ENCODE data around the gene KRTAP4-3.
"Not testable (repeated sequence)": the region's sequence is repeated elsewhere in the genome, so short reads cannot be mapped to it uniquely, and the experiment has no call there.

The KRTAP4-3 gene

GRCh38 chr17:41160190-41160589 is 7.8 kb downstream of the KRTAP4-3 start:
- not testable (repeated sequence) for FAIRE-seq; DNase-seq (ENCODE audit: insufficient read length, low spot score)

- DNase-seq (ENCODE audit: insufficient read length, low spot score) (no peak), FAIRE-seq (peak; percentile 82)
These were observed 14.2 kb downstream of the KRTAP4-3 start for GRCh38 chr17:41153856-41154255.

GRCh38 chr17:41151525-41151924 is 16.5 kb downstream of the KRTAP4-3 start:
- DNase-seq (ENCODE audit: insufficient read length, low spot score) (no peak), FAIRE-seq (no peak)

GRCh38 chr17:41150026-41150425 is 18.0 kb downstream of the KRTAP4-3 start:
- DNase-seq (ENCODE audit: insufficient read length, low spot score) (no peak), FAIRE-seq (peak; percentile 66)

GRCh38 chr17:41149652-41149985 is 18.4 kb downstream of the KRTAP4-3 start, which contains the start of gene KRTAP4-5:
Gene KRTAP4-5 (minus strand): TSS chr17:41149825. CDS start chr17:41149767, 58 bp downstream.
- peak; percentile 13 for FAIRE-seq

GRCh38 chr17:41148971-41149651 is 18.9 kb downstream of the KRTAP4-3 start:
- DNase-seq (ENCODE audit: insufficient read length, low spot score): not testable (repeated sequence)
- FAIRE-seq: peak; percentile 92

More at GRCh38 chr17:41149652-41149985, 18.4 kb downstream of the KRTAP4-3 start, which contains the start of gene KRTAP4-5:
- DNase-seq (ENCODE audit: insufficient read length, low spot score): no peak

GRCh38 chr17:41147531-41148204 is 20.4 kb downstream of the KRTAP4-3 start:
- DNase-seq (ENCODE audit: insufficient read length, low spot score): no peak
- no peak for FAIRE-seq

GRCh38 chr17:41145261-41145660 is 22.8 kb downstream of the KRTAP4-3 start:
- FAIRE-seq: no peak
- no peak for DNase-seq (ENCODE audit: insufficient read length, low spot score)

- FAIRE-seq (no peak), DNase-seq (ENCODE audit: insufficient read length, low spot score) (no peak)
These were observed 23.2 kb downstream of the KRTAP4-3 start for GRCh38 chr17:41144846-41145245.

- no peak for DNase-seq (ENCODE audit: insufficient read length, low spot score)
- no peak for FAIRE-seq
These were observed 26.7 kb downstream of the KRTAP4-3 start for GRCh38 chr17:41141361-41141760.

GRCh38 chr17:41140360-41141131 is 27.5 kb downstream of the KRTAP4-3 start, which contains the start of gene KRTAP4-6:
Gene KRTAP4-6 (minus strand): TSS chr17:41140544. CDS start chr17:41140487, 57 bp downstream.
- peak; percentile 38 for FAIRE-seq
- peak; percentile 18 for DNase-seq (ENCODE audit: insufficient read length, low spot score)

GRCh38 chr17:41139865-41140264 is 28.2 kb downstream of the KRTAP4-3 start:
- peak; percentile 92 for FAIRE-seq
- not testable (repeated sequence) for DNase-seq (ENCODE audit: insufficient read length, low spot score)

GRCh38 chr17:41133880-41134735 is 33.9 kb downstream of the KRTAP4-3 start:
- FAIRE-seq (no peak), DNase-seq (ENCODE audit: insufficient read length, low spot score) (no peak)

GRCh38 chr17:41131979-41132378 is 36.0 kb downstream of the KRTAP4-3 start:
- FAIRE-seq: peak; percentile 38

GRCh38 chr17:41127371-41127770 is 40.6 kb downstream of the KRTAP4-3 start:
- no peak for FAIRE-seq
- no peak for DNase-seq (ENCODE audit: insufficient read length, low spot score)

More at GRCh38 chr17:41131979-41132378, 36.0 kb downstream of the KRTAP4-3 start:
- DNase-seq (ENCODE audit: insufficient read length, low spot score): peak; percentile 22

GRCh38 chr17:41126412-41126811 is 41.6 kb downstream of the KRTAP4-3 start:
- FAIRE-seq: no peak
- no peak for DNase-seq (ENCODE audit: insufficient read length, low spot score)

- DNase-seq (ENCODE audit: insufficient read length, low spot score): no peak
- no peak for FAIRE-seq
These were observed 43.0 kb downstream of the KRTAP4-3 start for GRCh38 chr17:41125064-41125463.

- FAIRE-seq; DNase-seq (ENCODE audit: insufficient read length, low spot score): not testable (repeated sequence)
These were observed 44.0 kb downstream of the KRTAP4-3 start, which contains the start of gene KRTAP4-12 for GRCh38 chr17:41123991-41124371. Gene KRTAP4-12 (minus strand): TSS chr17:41124182. CDS start chr17:41124122, 60 bp downstream.

GRCh38 chr17:41123292-41123990 is 44.6 kb downstream of the KRTAP4-3 start:
- peak; percentile 13 for FAIRE-seq
- DNase-seq (ENCODE audit: insufficient read length, low spot score): not testable (repeated sequence)

Measured in HTR-8/SVneo (cell line).